Measurements from ENCODE around the gene POFUT1. TPM values are rescaled to one million over a fixed set of nuclear protein-coding genes. Genes with fewer than 3 reads are reported as not detected.

POFUT1 gene
- total RNA-seq, 1 experiment from 2014 or later = 41.9 TPM

DNA sequence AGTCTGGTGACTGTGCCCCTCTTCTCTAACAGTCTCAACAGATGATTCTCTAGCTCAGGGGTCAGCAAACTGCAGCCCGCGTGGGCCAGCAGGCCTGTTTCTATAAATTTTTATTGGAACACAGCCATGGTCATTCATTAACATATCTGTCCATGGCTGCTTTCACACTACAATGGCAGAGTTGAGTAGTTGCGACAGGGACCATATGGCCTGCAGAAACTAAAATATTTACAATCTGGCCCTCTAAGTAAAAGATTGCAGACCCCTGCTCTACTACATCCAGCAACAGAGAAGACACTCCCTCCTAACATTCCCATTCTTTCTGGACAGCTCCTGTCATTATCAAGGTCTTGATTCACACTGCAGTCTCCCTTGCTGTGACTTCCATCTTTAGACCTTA lies 45.3 kb upstream of the POFUT1 start:
- Histone ChIP-seq H3K36me3 (ENCODE audit: low read depth, low read length) (peaks cover 47% of the 10 kb centered on the region), H3K9ac (ENCODE audit: low read length) (no peak overlapping the region), H3K9me2 (replicated peaks; ENCODE audit: low read length) (no peaks in the 10 kb centered on the region), H3K9me3 (ENCODE audit: low read length) (no peaks in the 10 kb centered on the region), H3F3A (ENCODE audit: low read length, unreplicated experiment) (no peaks in the 10 kb centered on the region), H2AFZ (ENCODE audit: low read length) (no peak overlapping the region), H3K27ac (ENCODE audit: low read length) (no peak overlapping the region), H3K4me3 (ENCODE audit: low read length) (no peak overlapping the region), H3K79me2 (ENCODE audit: low read length) (no peaks in the 10 kb centered on the region), H4K20me1 (ENCODE audit: low read length) (no peaks in the 10 kb centered on the region), H3K4me2 (ENCODE audit: low read length) (no peak overlapping the region), H3K4me1 (ENCODE audit: insufficient read depth, low read length) (no peaks in the 10 kb centered on the region), H3K27me3 (ENCODE audit: low read length) (no peaks in the 10 kb centered on the region)
- no peak for ATAC-seq
- CTCF ChIA-PET = no interaction called here
- BruUV-seq (replicated peaks) = no TSS peak
- DNase-seq = no peak
- intact Hi-C loops (cut with micrococcal nuclease) = no loop called here
- TF ChIP-seq, protein P1, sequence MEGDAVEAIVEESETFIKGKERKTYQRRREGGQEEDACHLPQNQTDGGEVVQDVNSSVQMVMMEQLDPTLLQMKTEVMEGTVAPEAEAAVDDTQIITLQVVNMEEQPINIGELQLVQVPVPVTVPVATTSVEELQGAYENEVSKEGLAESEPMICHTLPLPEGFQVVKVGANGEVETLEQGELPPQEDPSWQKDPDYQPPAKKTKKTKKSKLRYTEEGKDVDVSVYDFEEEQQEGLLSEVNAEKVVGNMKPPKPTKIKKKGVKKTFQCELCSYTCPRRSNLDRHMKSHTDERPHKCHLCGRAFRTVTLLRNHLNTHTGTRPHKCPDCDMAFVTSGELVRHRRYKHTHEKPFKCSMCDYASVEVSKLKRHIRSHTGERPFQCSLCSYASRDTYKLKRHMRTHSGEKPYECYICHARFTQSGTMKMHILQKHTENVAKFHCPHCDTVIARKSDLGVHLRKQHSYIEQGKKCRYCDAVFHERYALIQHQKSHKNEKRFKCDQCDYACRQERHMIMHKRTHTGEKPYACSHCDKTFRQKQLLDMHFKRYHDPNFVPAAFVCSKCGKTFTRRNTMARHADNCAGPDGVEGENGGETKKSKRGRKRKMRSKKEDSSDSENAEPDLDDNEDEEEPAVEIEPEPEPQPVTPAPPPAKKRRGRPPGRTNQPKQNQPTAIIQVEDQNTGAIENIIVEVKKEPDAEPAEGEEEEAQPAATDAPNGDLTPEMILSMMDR (conservative IDR thresholded peaks at IDR 0.05; ENCODE audit: low read depth, low read length) = no peak
- no peak for TF ChIP-seq EZH2phosphoT487 (IDR thresholded peaks at IDR 0.05; ENCODE audit: borderline replicate concordance, low read length)
- TF ChIP-seq EZH2 (IDR thresholded peaks at IDR 0.05; ENCODE audit: low read length, unreplicated experiment) = no peak
- POLR2A ChIA-PET (ENCODE audit: unreplicated experiment) = no interaction called here

DNA sequence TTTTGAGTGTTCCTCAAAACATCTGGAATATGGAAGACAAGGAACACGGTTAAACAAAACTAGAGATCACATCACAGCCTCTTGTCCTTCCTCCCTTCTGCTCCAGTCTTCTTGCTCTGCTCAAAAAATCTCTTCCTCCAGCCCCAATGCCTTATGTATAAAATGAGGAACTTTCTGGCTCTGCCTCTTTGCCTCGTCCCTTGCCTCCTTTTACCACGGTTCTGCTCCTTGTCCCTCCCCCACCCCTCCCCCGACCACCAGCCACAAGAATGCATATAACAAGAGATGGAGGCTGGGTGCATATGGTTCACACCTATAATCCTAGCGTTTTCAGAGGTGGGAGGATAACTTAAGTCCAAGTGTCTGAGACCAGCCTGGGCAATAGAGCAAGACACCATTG lies 43.7 kb upstream of the POFUT1 start:
- POLR2A ChIA-PET (ENCODE audit: unreplicated experiment) = no interaction called here
- TF ChIP-seq EZH2phosphoT487 (IDR thresholded peaks at IDR 0.05; ENCODE audit: borderline replicate concordance, low read length) (no peak), EZH2 (IDR thresholded peaks at IDR 0.05; ENCODE audit: low read length, unreplicated experiment) (no peak)
- TF ChIP-seq, protein P1 (conservative IDR thresholded peaks at IDR 0.05; ENCODE audit: low read depth, low read length) = no peak
- H3F3A ChIP-seq (ENCODE audit: low read length, unreplicated experiment) = no peaks in the 10 kb centered on the region
- no peaks in the 10 kb centered on the region for H3K9me3 ChIP-seq (ENCODE audit: low read length)
- H3K79me2 ChIP-seq (ENCODE audit: low read length) = no peaks in the 10 kb centered on the region
- H3K27me3 ChIP-seq (ENCODE audit: low read length) = no peaks in the 10 kb centered on the region
- no peaks in the 10 kb centered on the region for H3K4me1 ChIP-seq (ENCODE audit: insufficient read depth, low read length)
- peaks cover 34% of the 10 kb centered on the region for H3K36me3 ChIP-seq (ENCODE audit: low read depth, low read length)
- no peak overlapping the region for H3K27ac ChIP-seq (ENCODE audit: low read length)
- intact Hi-C loops (cut with micrococcal nuclease) = no loop called here
- no peak overlapping the region for H3K4me3 ChIP-seq (ENCODE audit: low read length)
- no peak overlapping the region for H3K9ac ChIP-seq (ENCODE audit: low read length)
- no peaks in the 10 kb centered on the region for H3K9me2 ChIP-seq (replicated peaks; ENCODE audit: low read length)
- no peaks in the 10 kb centered on the region for H4K20me1 ChIP-seq (ENCODE audit: low read length)
- no peak for DNase-seq
- H3K4me2 ChIP-seq (ENCODE audit: low read length) = no peak overlapping the region
- CTCF ChIA-PET = no interaction called here
- no TSS peak for BruUV-seq (replicated peaks)
- no peak for ATAC-seq
- H2AFZ ChIP-seq (ENCODE audit: low read length) = no peak overlapping the region

DNA sequence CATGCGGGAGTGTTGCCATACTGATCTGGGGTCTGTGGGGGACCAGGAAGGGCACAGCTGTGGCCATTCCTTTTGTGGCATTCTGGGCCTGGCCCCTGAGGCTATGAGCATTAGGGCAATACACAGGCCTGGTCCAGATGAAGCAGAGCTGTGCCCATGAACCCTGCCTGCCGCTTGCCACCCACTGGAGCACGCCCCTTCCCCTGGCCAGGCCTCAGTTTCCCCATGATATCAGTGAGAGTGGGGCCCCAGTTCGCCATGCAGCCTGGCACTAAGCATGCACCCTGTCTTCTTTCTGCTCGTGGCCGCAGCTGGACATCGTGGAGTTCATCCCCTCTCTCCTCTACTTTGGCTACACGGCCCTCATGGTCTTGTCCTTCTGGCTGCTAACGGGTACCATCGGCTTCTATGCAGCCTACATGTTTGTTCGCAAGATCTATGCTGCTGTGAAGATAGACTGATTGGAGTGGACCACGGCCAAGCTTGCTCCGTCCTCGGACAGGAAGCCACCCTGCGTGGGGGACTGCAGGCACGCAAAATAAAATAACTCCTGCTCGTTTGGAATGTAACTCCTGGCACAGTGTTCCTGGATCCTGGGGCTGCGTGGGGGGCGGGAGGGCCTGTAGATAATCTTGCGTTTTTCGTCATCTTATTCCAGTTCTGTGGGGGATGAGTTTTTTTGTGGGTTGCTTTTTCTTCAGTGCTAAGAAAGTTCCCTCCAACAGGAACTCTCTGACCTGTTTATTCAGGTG lies 42.5 kb upstream of the POFUT1 start:
- intact Hi-C loops (cut with micrococcal nuclease) = no loop called here
- Histone ChIP-seq H3K4me3 (ENCODE audit: low read length) (no peak overlapping the region), H3K79me2 (ENCODE audit: low read length) (no peaks in the 10 kb centered on the region), H3K36me3 (ENCODE audit: low read depth, low read length) (peaks cover 22% of the 10 kb centered on the region), H3K27ac (ENCODE audit: low read length) (no peak overlapping the region), H3K27me3 (ENCODE audit: low read length) (no peaks in the 10 kb centered on the region), H3F3A (ENCODE audit: low read length, unreplicated experiment) (no peaks in the 10 kb centered on the region), H3K4me1 (ENCODE audit: insufficient read depth, low read length) (no peaks in the 10 kb centered on the region), H4K20me1 (ENCODE audit: low read length) (no peaks in the 10 kb centered on the region), H3K9ac (ENCODE audit: low read length) (no peak overlapping the region), H2AFZ (ENCODE audit: low read length) (no peak overlapping the region), H3K9me2 (replicated peaks; ENCODE audit: low read length) (no peaks in the 10 kb centered on the region), H3K4me2 (ENCODE audit: low read length) (no peak overlapping the region), H3K9me3 (ENCODE audit: low read length) (no peaks in the 10 kb centered on the region)
- DNase-seq = no peak
- ATAC-seq = no peak
- ChIA-PET POLR2A (ENCODE audit: unreplicated experiment) (no interaction called here), CTCF (no interaction called here)
- no TSS peak for BruUV-seq (replicated peaks)
- TF ChIP-seq EZH2phosphoT487 (IDR thresholded peaks at IDR 0.05; ENCODE audit: borderline replicate concordance, low read length) (no peak), EZH2 (IDR thresholded peaks at IDR 0.05; ENCODE audit: low read length, unreplicated experiment) (no peak)
- TF ChIP-seq, protein P1 (conservative IDR thresholded peaks at IDR 0.05; ENCODE audit: low read depth, low read length) = no peak
